ENCODE measurements around the gene RAB4A. TPM values are rescaled to one million over a fixed set of nuclear protein-coding genes. Genes with fewer than 3 reads are reported as not detected.

The RAB4A gene
- polyA plus RNA-seq, 1 experiment: 24.8 TPM

GRCh38 chr1:229339520-229339919 lies 68.6 kb downstream of the RAB4A start:
- POLR2A ChIA-PET: no interaction called here
- no peak for DNase-seq (ENCODE audit: low read depth)
- CTCF ChIA-PET: interaction anchor here (0.9 kb wide), 1 partner anchor 34 kb away, joined by 3 read pairs; no protein-coding TSS in a partner anchor
- Histone ChIP-seq H3K4me3 (ENCODE audit: low read depth, low read length) (no peak overlapping the region), H3K27me3 (ENCODE audit: control insufficient read depth, insufficient read depth, low read length) (no peaks in the 10 kb centered on the region), H3K36me3 (ENCODE audit: control insufficient read depth, insufficient read depth, low read length) (no peaks in the 10 kb centered on the region)
- no peak for TF ChIP-seq CTCF (IDR thresholded peaks at IDR 0.05; ENCODE audit: insufficient read depth, low read depth, low read length)

GRCh38 chr1:229340496-229340895 lies 69.6 kb downstream of the RAB4A start:
- no peaks in the 10 kb centered on the region for H3K36me3 ChIP-seq (ENCODE audit: control insufficient read depth, insufficient read depth, low read length)
- ChIA-PET CTCF (no interaction called here), POLR2A (no interaction called here)
- DNase-seq (ENCODE audit: low read depth): no peak
- TF ChIP-seq CTCF (IDR thresholded peaks at IDR 0.05; ENCODE audit: insufficient read depth, low read depth, low read length): no peak
- no peak overlapping the region for H3K4me3 ChIP-seq (ENCODE audit: low read depth, low read length)
- H3K27me3 ChIP-seq (ENCODE audit: control insufficient read depth, insufficient read depth, low read length): no peaks in the 10 kb centered on the region

GRCh38 chr1:229341774-229342655 lies 71.1 kb downstream of the RAB4A start:
- no peak for TF ChIP-seq CTCF (IDR thresholded peaks at IDR 0.05; ENCODE audit: insufficient read depth, low read depth, low read length)
- ChIA-PET CTCF (interaction anchor here (0.6 kb wide), 1 partner anchor 140 kb away, joined by 3 read pairs; no protein-coding TSS in a partner anchor), POLR2A (no interaction called here)

GRCh38 chr1:229342656-229343569 lies 72.0 kb downstream of the RAB4A start, which contains the start of gene CCSAP:
CCSAP (minus strand) TSS chr1:229343047; CDS start chr1:229342465, 582 bp downstream.
- Histone ChIP-seq H3K4me3 (ENCODE audit: low read depth, low read length) (peak within 1 kb of the TSS; percentile 94), H3K27me3 (ENCODE audit: control insufficient read depth, insufficient read depth, low read length) (no peaks in the 10 kb centered on the region), H3K36me3 (ENCODE audit: control insufficient read depth, insufficient read depth, low read length) (no peaks in the 10 kb centered on the region)
- no peak for TF ChIP-seq CTCF (IDR thresholded peaks at IDR 0.05; ENCODE audit: insufficient read depth, low read depth, low read length)
- no peak for DNase-seq (ENCODE audit: low read depth)
- ChIA-PET CTCF (interaction anchor here (1.6 kb wide), 1 partner anchor 31 kb away, joined by 3 read pairs; no protein-coding TSS in a partner anchor), POLR2A (no interaction called here)

More at GRCh38 chr1:229341774-229342655, 71.1 kb downstream of the RAB4A start:
- DNase-seq (ENCODE audit: low read depth): no peak
- Histone ChIP-seq H3K27me3 (ENCODE audit: control insufficient read depth, insufficient read depth, low read length) (no peaks in the 10 kb centered on the region), H3K36me3 (ENCODE audit: control insufficient read depth, insufficient read depth, low read length) (no peaks in the 10 kb centered on the region), H3K4me3 (ENCODE audit: low read depth, low read length) (peak overlapping the region; percentile 94)

GRCh38 chr1:229344139-229344538 lies 73.2 kb downstream of the RAB4A start:
- H3K36me3 ChIP-seq (ENCODE audit: control insufficient read depth, insufficient read depth, low read length): no peaks in the 10 kb centered on the region
- ChIA-PET CTCF (interaction anchor here (1.6 kb wide), 1 partner anchor 30 kb away, joined by 3 read pairs; no protein-coding TSS in a partner anchor), POLR2A (no interaction called here)
- no peak overlapping the region for H3K4me3 ChIP-seq (ENCODE audit: low read depth, low read length)
- H3K27me3 ChIP-seq (ENCODE audit: control insufficient read depth, insufficient read depth, low read length): no peaks in the 10 kb centered on the region
- TF ChIP-seq CTCF (IDR thresholded peaks at IDR 0.05; ENCODE audit: insufficient read depth, low read depth, low read length): no peak
- DNase-seq (ENCODE audit: low read depth): no peak
